ENCODE measurements around the gene MED19.
"Not testable (repeated sequence)": the region's sequence is repeated elsewhere in the genome, so short reads cannot be mapped to it uniquely, and the experiment has no call there.

MED19 gene

GRCh38 chr11:57711414-57712255, at the start of gene MED19:
TSS of gene MED19 (minus strand) at chr11:57712215. CDS start at chr11:57712179, 36 bp downstream.
- peak; percentile 89 for DNase-seq (ENCODE audit: low spot score)

GRCh38 chr11:57758174-57758573, 46.2 kb upstream of the MED19 start:
- DNase-seq (ENCODE audit: low spot score) = no peak

- DNase-seq (ENCODE audit: low spot score) = no peak
These were observed 40.9 kb upstream of the MED19 start for GRCh38 chr11:57752954-57753353.

GRCh38 chr11:57751676-57752253, 39.8 kb upstream of the MED19 start, which contains the start of gene BTBD18:
TSS of gene BTBD18 (minus strand) at chr11:57751819. CDS start at chr11:57751188, 631 bp downstream.
- peak; percentile 16 for DNase-seq (ENCODE audit: low spot score)

GRCh38 chr11:57751176-57751575, 39.2 kb upstream of the MED19 start:
- DNase-seq (ENCODE audit: low spot score) = no peak

- no peak for DNase-seq (ENCODE audit: low spot score)
These were observed 34.9 kb upstream of the MED19 start for GRCh38 chr11:57746920-57747319.

- DNase-seq (ENCODE audit: low spot score) = no peak
These were observed 33.2 kb upstream of the MED19 start for GRCh38 chr11:57745206-57745605.

GRCh38 chr11:57744357-57744756, 32.3 kb upstream of the MED19 start:
- no peak for DNase-seq (ENCODE audit: low spot score)

GRCh38 chr11:57742087-57742452, 30.1 kb upstream of the MED19 start:
- DNase-seq (ENCODE audit: low spot score) = no peak

GRCh38 chr11:57741132-57742086, 29.4 kb upstream of the MED19 start, which contains the start of gene SELENOH:
TSS of gene SELENOH (plus strand) at chr11:57741491. CDS start at chr11:57741596, 105 bp downstream.
- DNase-seq (ENCODE audit: low spot score) = peak; percentile 93

GRCh38 chr11:57735619-57736298, 23.7 kb upstream of the MED19 start:
- DNase-seq (ENCODE audit: low spot score) = no peak

- DNase-seq (ENCODE audit: low spot score) = no peak
These were observed 20.6 kb upstream of the MED19 start for GRCh38 chr11:57732661-57733060.

- no peak for DNase-seq (ENCODE audit: low spot score)
These were observed 17.5 kb upstream of the MED19 start for GRCh38 chr11:57729479-57729878.

- DNase-seq (ENCODE audit: low spot score) = no peak
These were observed 16.8 kb upstream of the MED19 start for GRCh38 chr11:57728829-57729228.

GRCh38 chr11:57727185-57727584, 15.2 kb upstream of the MED19 start:
- no peak for DNase-seq (ENCODE audit: low spot score)

GRCh38 chr11:57716726-57717125, 4.7 kb upstream of the MED19 start:
- not testable (repeated sequence) for DNase-seq (ENCODE audit: low spot score)

- no peak for DNase-seq (ENCODE audit: low spot score)
These were observed 1.8 kb upstream of the MED19 start for GRCh38 chr11:57713835-57714234.

- peak; percentile 97 for DNase-seq (ENCODE audit: low spot score)
These were observed 488 bp upstream of the MED19 start, which contains the start of gene TMX2 for GRCh38 chr11:57712256-57713150. TSS of gene TMX2 (plus strand) at chr11:57712593. CDS start at chr11:57712619, 26 bp downstream.

GRCh38 chr11:57709802-57710367, 2.1 kb downstream of the MED19 start:
- no peak for DNase-seq (ENCODE audit: low spot score)

- not testable (repeated sequence) for DNase-seq (ENCODE audit: low spot score)
These were observed 6.6 kb downstream of the MED19 start for GRCh38 chr11:57705432-57705831.

All from CD4-positive, alpha-beta T cell treated with Interleukin-2 at 100 ng/mL for 4 hours (primary cell).